ENCODE data around the gene RFC2.

DNA sequence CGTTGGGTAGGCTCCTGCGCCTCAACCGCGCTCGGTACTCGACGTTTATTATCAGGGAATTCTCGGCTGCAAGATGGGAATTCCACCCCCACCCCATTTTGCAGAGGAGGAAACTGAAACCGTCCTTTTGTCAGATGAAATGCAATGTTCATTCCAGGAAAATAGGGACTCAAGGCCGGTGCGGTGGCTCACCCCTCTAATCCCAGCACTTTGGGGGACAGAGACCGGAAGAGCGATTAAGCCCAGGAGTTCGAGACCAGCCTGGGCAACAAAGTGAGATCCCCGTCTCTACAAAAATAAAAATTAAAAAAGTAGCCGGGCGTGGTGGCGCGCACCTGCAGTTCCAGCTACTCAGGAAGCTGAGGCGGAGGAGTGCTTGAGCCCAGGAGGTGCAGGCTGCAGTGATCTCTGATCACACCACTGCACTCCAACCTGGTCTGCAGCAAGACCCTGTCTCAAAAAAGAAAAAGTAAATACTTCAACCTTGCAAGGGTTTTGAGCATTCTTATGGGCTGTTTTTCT, 720 bp upstream of the RFC2 start:
- no peak for TF ChIP-seq CTCF (conservative IDR thresholded peaks at IDR 0.05 in 1 of 2, IDR thresholded peaks at IDR 0.05 in 1 of 2; ENCODE audit: low read depth in 1 of 2, low read length in 2 of 2)
- no peak for TF ChIP-seq EZH2 (IDR thresholded peaks at IDR 0.05; ENCODE audit: low read length, missing control alignments)
